HG02642 (cell line): Measurements from ENCODE around the gene PLEKHG1.

ENCODE experiments used
- ATAC-seq: cut with Tn5 transposase; IDR thresholded peaks from one replicate; pipeline ENCODE4 v1.9.1; 2021; ENCODE audit warnings: mild to moderate bottlenecking; ENCODE audit not compliant: unreplicated experiment, poor library complexity

The PLEKHG1 gene

GRCh38 chr6:150599199-150600009 is at the start of gene PLEKHG1:
TSS of gene PLEKHG1 (plus strand) at chr6:150599885. CDS start at chr6:150733682, 133,797 bp downstream.
- ATAC-seq, result peak; percentile 83

- ATAC-seq, result no peak
These were observed 49.4 kb upstream of the PLEKHG1 start for GRCh38 chr6:150550244-150550643.

- no peak for ATAC-seq
These were observed 42.6 kb upstream of the PLEKHG1 start for GRCh38 chr6:150557043-150557599.

GRCh38 chr6:150560004-150560883 is 39.4 kb upstream of the PLEKHG1 start:
- no peak for ATAC-seq

- ATAC-seq, result no peak
These were observed 38.8 kb upstream of the PLEKHG1 start for GRCh38 chr6:150560884-150561219.

GRCh38 chr6:150565945-150566344 is 33.7 kb upstream of the PLEKHG1 start:
- no peak for ATAC-seq

- ATAC-seq, result no peak
These were observed 33.2 kb upstream of the PLEKHG1 start for GRCh38 chr6:150566486-150566885.

GRCh38 chr6:150567380-150567779 is 32.3 kb upstream of the PLEKHG1 start:
- no peak for ATAC-seq

GRCh38 chr6:150567823-150568383 is 31.8 kb upstream of the PLEKHG1 start:
- ATAC-seq, result no peak

GRCh38 chr6:150568560-150568959 is 31.1 kb upstream of the PLEKHG1 start:
- ATAC-seq, result no peak

GRCh38 chr6:150569161-150569560 is 30.5 kb upstream of the PLEKHG1 start:
- no peak for ATAC-seq

GRCh38 chr6:150573041-150573681 is 26.5 kb upstream of the PLEKHG1 start:
- no peak for ATAC-seq

- ATAC-seq, result no peak
These were observed 23.8 kb upstream of the PLEKHG1 start for GRCh38 chr6:150575836-150576235.

- ATAC-seq, result no peak
These were observed 22.9 kb upstream of the PLEKHG1 start for GRCh38 chr6:150576651-150577226.

- ATAC-seq, result no peak
These were observed 20.1 kb upstream of the PLEKHG1 start for GRCh38 chr6:150579611-150580010.

GRCh38 chr6:150580489-150580888 is 19.2 kb upstream of the PLEKHG1 start:
- no peak for ATAC-seq

GRCh38 chr6:150584065-150584464 is 15.6 kb upstream of the PLEKHG1 start:
- no peak for ATAC-seq

- ATAC-seq, result no peak
These were observed 15.1 kb upstream of the PLEKHG1 start for GRCh38 chr6:150584596-150584995.

GRCh38 chr6:150586850-150587359 is 12.8 kb upstream of the PLEKHG1 start:
- ATAC-seq, result no peak

GRCh38 chr6:150587637-150588036 is 12.0 kb upstream of the PLEKHG1 start:
- ATAC-seq, result no peak
